GM12891 (cell line): Measurements from ENCODE around the gene SNX11.

Source experiments
- DNase-seq: peaks from one replicate; pipeline ENCODE4 v3.0.0; 2011; ENCODE audit warnings: low spot score; ENCODE audit not compliant: insufficient read length
- FAIRE-seq: peaks from 2 replicates; lab custom pipeline; 2011; peaks lifted over from hg19 to GRCh38; lab: Jason Lieb, UNC
- PAX5 ChIP-seq: IDR thresholded peaks from 2 replicates; pipeline ENCODE4 v1.6.1; 2011; ENCODE audit warnings: low read length, moderate library complexity, mild to moderate bottlenecking; ENCODE audit not compliant: insufficient read depth, severe bottlenecking
- POLR2A ChIP-seq: IDR thresholded peaks from 2 replicates; pipeline ENCODE4 v1.6.1; 2011; ENCODE audit warnings: low read depth, low read length, control low read depth
- POLR2AphosphoS5 ChIP-seq: IDR thresholded peaks from 2 replicates; pipeline ENCODE4 v1.6.1; 2011; ENCODE audit warnings: low read depth, low read length, control low read depth
- POU2F2 ChIP-seq: IDR thresholded peaks from 2 replicates; pipeline ENCODE4 v1.6.1; 2011; ENCODE audit warnings: low read depth, mild to moderate bottlenecking, control low read depth, low read length, moderate library complexity
- SPI1 ChIP-seq: IDR thresholded peaks from 2 replicates; pipeline ENCODE4 v1.6.1; 2011; ENCODE audit warnings: low read depth, low read length, control low read depth
- TAF1 ChIP-seq: IDR thresholded peaks from 2 replicates; pipeline ENCODE4 v1.6.1; 2011; ENCODE audit warnings: low read depth, low read length, control low read depth

The SNX11 gene

GRCh38 chr17:48148029-48148770, 40.6 kb downstream of the SNX11 start:
- no peak for TF ChIP-seq POLR2AphosphoS5
- TF ChIP-seq PAX5, result no peak
- no peak for TF ChIP-seq POLR2A
- TF ChIP-seq POU2F2, result no peak
- no peak for TF ChIP-seq TAF1
- TF ChIP-seq SPI1, result no peak
- peak; percentile 51 for FAIRE-seq
- no peak for DNase-seq

- DNase-seq, result no peak
- TF ChIP-seq PAX5 (no peak), SPI1 (no peak), POLR2AphosphoS5 (no peak), TAF1 (no peak), POU2F2 (no peak), POLR2A (no peak)
- no peak for FAIRE-seq
These were observed 41.6 kb downstream of the SNX11 start for GRCh38 chr17:48148854-48149786.

DNA sequence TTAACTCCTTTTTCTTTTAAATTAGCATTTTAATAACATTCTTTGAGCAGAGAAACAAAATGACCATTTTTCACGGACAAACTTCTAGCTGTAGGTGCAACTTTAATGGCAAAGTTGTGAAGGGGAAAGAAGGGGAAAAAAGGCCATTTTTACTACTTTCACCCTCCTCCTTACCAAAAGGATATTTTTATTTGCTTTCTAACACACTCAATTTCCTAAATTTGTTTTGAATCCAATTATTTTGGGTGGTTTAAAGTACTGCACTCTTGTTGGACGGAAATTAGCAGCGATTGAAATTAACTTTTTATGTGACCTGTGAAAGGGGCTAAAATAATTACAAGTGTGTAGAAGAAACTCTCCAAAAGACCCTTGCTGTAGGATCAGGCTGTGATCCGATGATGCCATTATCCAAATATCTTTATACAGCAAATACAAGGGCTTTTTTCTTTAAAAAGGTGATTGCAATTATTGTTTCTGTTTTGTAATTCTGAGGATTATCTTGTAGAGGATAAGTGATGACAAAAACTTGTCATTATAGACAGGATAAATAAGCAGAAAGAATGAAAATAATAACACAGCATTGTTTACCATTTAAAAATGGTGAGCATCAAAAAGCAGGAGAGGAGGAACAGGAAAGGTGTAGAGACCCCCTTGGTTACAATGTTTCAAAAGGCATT, 42.4 kb downstream of the SNX11 start:
- DNase-seq (no peak), FAIRE-seq (no peak)
- TF ChIP-seq PAX5, result no peak
- TF ChIP-seq POU2F2, result no peak
- no peak for TF ChIP-seq POLR2AphosphoS5

DNA sequence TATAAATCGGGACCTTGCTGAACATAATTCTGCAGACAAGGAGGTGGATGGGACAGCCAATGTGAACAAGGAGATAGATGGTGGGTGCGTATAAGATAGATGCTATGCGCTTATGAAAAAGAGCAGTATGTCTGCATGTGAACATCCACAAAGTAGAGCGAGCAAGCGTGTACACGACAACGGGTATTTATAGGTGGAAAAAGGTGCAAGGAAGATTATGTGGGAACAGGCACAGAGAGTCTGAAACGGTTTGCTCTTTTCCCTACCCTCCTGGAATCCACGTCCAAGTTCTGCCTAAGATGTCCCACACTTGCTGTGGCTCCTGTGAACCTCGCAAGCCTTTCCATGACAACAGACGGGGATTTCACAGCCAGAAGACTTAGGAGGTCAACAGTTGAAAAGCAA, 43.0 kb downstream of the SNX11 start:
- FAIRE-seq (no peak), DNase-seq (no peak)
- no peak for TF ChIP-seq TAF1
- TF ChIP-seq SPI1, result no peak
- TF ChIP-seq PAX5, result no peak

GRCh38 chr17:48151220-48151619, 43.7 kb downstream of the SNX11 start:
- no peak for TF ChIP-seq POLR2A
- no peak for TF ChIP-seq POU2F2
- TF ChIP-seq TAF1, result no peak
- TF ChIP-seq PAX5, result no peak
- TF ChIP-seq POLR2AphosphoS5, result no peak
- no peak for TF ChIP-seq SPI1
- DNase-seq (no peak), FAIRE-seq (no peak)

DNA sequence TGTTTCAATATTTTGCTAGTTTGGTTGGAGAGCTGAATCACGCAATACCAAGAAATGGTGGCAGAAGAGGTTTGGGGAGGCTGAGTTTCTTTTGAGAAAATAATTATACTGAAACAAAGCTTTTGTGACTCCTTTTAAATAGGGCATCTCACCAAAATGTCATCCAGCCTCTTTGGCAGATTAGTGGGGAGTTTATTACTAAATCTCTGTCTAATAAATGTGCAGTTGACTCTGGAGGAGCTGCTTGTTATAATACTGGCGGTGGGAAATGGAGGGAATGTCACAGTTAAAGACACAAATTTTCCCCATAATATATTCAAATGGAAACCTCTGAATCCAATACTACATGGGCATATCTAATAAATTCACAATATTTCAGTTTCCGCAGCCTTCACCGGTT, 44.7 kb downstream of the SNX11 start:
- TF ChIP-seq TAF1, result no peak
- TF ChIP-seq SPI1, result no peak
- TF ChIP-seq POU2F2, result no peak
- no peak for TF ChIP-seq POLR2A
- no peak for TF ChIP-seq PAX5
- no peak for TF ChIP-seq POLR2AphosphoS5
- no peak for DNase-seq
- no peak for FAIRE-seq

- DNase-seq (no peak), FAIRE-seq (peak; percentile 48)
- no peak for TF ChIP-seq PAX5
- no peak for TF ChIP-seq POLR2AphosphoS5
- no peak for TF ChIP-seq POU2F2
- no peak for TF ChIP-seq TAF1
- no peak for TF ChIP-seq POLR2A
- no peak for TF ChIP-seq SPI1
These were observed 46.3 kb downstream of the SNX11 start for GRCh38 chr17:48153691-48154358.

GRCh38 chr17:48155889-48156611, 48.5 kb downstream of the SNX11 start:
- DNase-seq, result no peak
- TF ChIP-seq TAF1 (no peak), POU2F2 (no peak), PAX5 (no peak), SPI1 (no peak), POLR2A (no peak), POLR2AphosphoS5 (no peak)
- FAIRE-seq, result no peak
